HEK293 (cell line): ENCODE results near the gene TMEM164.
"Not testable (repeated sequence)": the region's sequence is repeated elsewhere in the genome, so short reads cannot be mapped to it uniquely, and the experiment has no call there.

Source experiments
- CTCF ChIA-PET: fragments of 350-600 bp; formaldehyde crosslinking; extraction: SDS; loops from one replicate; lab custom pipeline; 2021; ENCODE audit warnings: antibody characterized with exemption; lab: Yijun Ruan, JAX
- POLR2A ChIA-PET: fragments of 300-600 bp; formaldehyde crosslinking; extraction: SDS; loops from one replicate; lab custom pipeline; 2020; ENCODE audit warnings: antibody characterized with exemption, inconsistent platforms; lab: Yijun Ruan, JAX
- H3K27ac ChIP-seq: fragments of 200-500 bp; sonication (Bioruptor generic); 2 replicates; pipeline ENCODE4 v1.5.1; 2014; ENCODE audit warnings: low read depth, low read length, control low read depth, inconsistent platforms; ENCODE audit errors: extremely low read depth
- H3K36me3 ChIP-seq, 2 experiments: fragments of 200-500 bp in 1 of 2; sonication (Bioruptor generic) in 1 of 2; 1 replicate in 1 of 2; 2 replicates in 1 of 2; pipeline ENCODE4 v1.5.1; 2014 to 2017; ENCODE audit warnings: inconsistent platforms in 2 of 2, low read length in 2 of 2; ENCODE audit not compliant: control insufficient read depth in 2 of 2, insufficient read depth in 1 of 2
- H3K4me1 ChIP-seq: fragments of 200-500 bp; sonication (Bioruptor generic); 2 replicates; pipeline ENCODE4 v1.5.1; 2014; ENCODE audit warnings: mild to moderate bottlenecking, low read length, inconsistent platforms; ENCODE audit not compliant: control insufficient read depth, insufficient read depth
- H3K4me3 ChIP-seq: 2 replicates; pipeline ENCODE4 v1.5.1; 2011; ENCODE audit warnings: low read depth, mild to moderate bottlenecking, control low read depth, low read length, moderate library complexity
- H3K9me3 ChIP-seq: fragments of 200-500 bp; sonication (Bioruptor generic); 2 replicates; pipeline ENCODE4 v1.5.1; 2014; ENCODE audit warnings: low read depth, low read length, inconsistent platforms; ENCODE audit not compliant: control insufficient read depth, insufficient read depth
- BCL11B ChIP-seq: fragments of 450-650 bp; formaldehyde crosslinking; IDR thresholded peaks from 2 replicates; pipeline ENCODE4 v1.5.1; 2016; ENCODE audit warnings: low read depth, missing biosample characterization, missing genetic modification characterization
- MZF1 ChIP-seq: fragments of 450-650 bp; formaldehyde crosslinking; IDR thresholded peaks from 2 replicates; pipeline ENCODE4 v1.5.1; 2017; ENCODE audit warnings: missing biosample characterization, missing genetic modification characterization, borderline replicate concordance
- OSR2 ChIP-seq: fragments of 450-650 bp; formaldehyde crosslinking; IDR thresholded peaks from 2 replicates; pipeline ENCODE4 v1.5.1; 2016; ENCODE audit warnings: missing biosample characterization, missing genetic modification characterization
- RBAK ChIP-seq: fragments of 450-650 bp; formaldehyde crosslinking; IDR thresholded peaks from 2 replicates; pipeline ENCODE4 v1.5.1; 2016; ENCODE audit warnings: missing biosample characterization, missing genetic modification characterization
- SCRT1 ChIP-seq: fragments of 450-650 bp; formaldehyde crosslinking; IDR thresholded peaks from 2 replicates; pipeline ENCODE4 v1.5.1; 2016; ENCODE audit warnings: missing biosample characterization, missing genetic modification characterization, borderline replicate concordance
- SP2 ChIP-seq: fragments of 450-650 bp; formaldehyde crosslinking; IDR thresholded peaks from 2 replicates; pipeline ENCODE4 v1.5.1; 2016; ENCODE audit warnings: missing biosample characterization, missing genetic modification characterization
- SP3 ChIP-seq: fragments of 450-650 bp; formaldehyde crosslinking; IDR thresholded peaks from 2 replicates; pipeline ENCODE4 v1.5.1; 2016; ENCODE audit warnings: missing biosample characterization, missing genetic modification characterization
- WT1 ChIP-seq: fragments of 450-650 bp; formaldehyde crosslinking; IDR thresholded peaks from 2 replicates; pipeline ENCODE4 v1.5.1; 2016; ENCODE audit warnings: missing biosample characterization, missing genetic modification characterization
- YY2 ChIP-seq: fragments of 450-650 bp; formaldehyde crosslinking; IDR thresholded peaks from 2 replicates; pipeline ENCODE4 v1.5.1; 2016; ENCODE audit warnings: missing biosample characterization, missing genetic modification characterization
- ZBTB1 ChIP-seq: fragments of 450-650 bp; formaldehyde crosslinking; IDR thresholded peaks from 2 replicates; pipeline ENCODE4 v1.5.1; 2016; ENCODE audit warnings: missing biosample characterization, missing genetic modification characterization
- ZBTB20 ChIP-seq: fragments of 450-650 bp; formaldehyde crosslinking; IDR thresholded peaks from 2 replicates; pipeline ENCODE4 v1.5.1; 2016; ENCODE audit warnings: missing biosample characterization, missing genetic modification characterization
- ZNF121 ChIP-seq: fragments of 450-650 bp; formaldehyde crosslinking; IDR thresholded peaks from 2 replicates; pipeline ENCODE4 v1.5.1; 2016; ENCODE audit warnings: missing biosample characterization, missing genetic modification characterization
- ZNF266 ChIP-seq: fragments of 450-650 bp; formaldehyde crosslinking; IDR thresholded peaks from 2 replicates; pipeline ENCODE4 v1.5.1; 2016; ENCODE audit warnings: missing biosample characterization, missing genetic modification characterization, low read depth
- ZNF335 ChIP-seq: fragments of 450-650 bp; formaldehyde crosslinking; conservative IDR thresholded peaks from 2 replicates; pipeline ENCODE4 v1.5.1; 2016; ENCODE audit warnings: missing biosample characterization, missing genetic modification characterization
- ZNF350 ChIP-seq: fragments of 450-650 bp; formaldehyde crosslinking; IDR thresholded peaks from 2 replicates; pipeline ENCODE4 v1.5.0; 2017; ENCODE audit warnings: missing biosample characterization, mild to moderate bottlenecking, missing genetic modification characterization
- ZNF549 ChIP-seq: fragments of 450-650 bp; IDR thresholded peaks from 2 replicates; pipeline ENCODE4 v1.5.1; 2018; ENCODE audit warnings: missing biosample characterization, missing genetic modification characterization, mild to moderate bottlenecking, inconsistent platforms, moderate library complexity
- ZNF560 ChIP-seq: fragments of 450-650 bp; formaldehyde crosslinking; IDR thresholded peaks from 2 replicates; pipeline ENCODE4 v1.5.1; 2017; ENCODE audit warnings: missing biosample characterization, missing genetic modification characterization, borderline replicate concordance
- ZNF645 ChIP-seq: fragments of 450-650 bp; formaldehyde crosslinking; IDR thresholded peaks from 2 replicates; pipeline ENCODE4; 2016; ENCODE audit warnings: missing biosample characterization, missing genetic modification characterization
- ZNF654 ChIP-seq: fragments of 450-650 bp; formaldehyde crosslinking; IDR thresholded peaks from 2 replicates; pipeline ENCODE4 v1.5.1; 2016; ENCODE audit warnings: low read depth, missing biosample characterization, missing genetic modification characterization
- ZNF660 ChIP-seq: fragments of 450-650 bp; IDR thresholded peaks from 2 replicates; pipeline ENCODE4 v1.5.1; 2018; ENCODE audit warnings: missing biosample characterization, mild to moderate bottlenecking, missing genetic modification characterization
- ZNF677 ChIP-seq: fragments of 450-650 bp; IDR thresholded peaks from 2 replicates; pipeline ENCODE4 v1.5.0; 2018; ENCODE audit warnings: missing biosample characterization, mild to moderate bottlenecking, missing genetic modification characterization, moderate library complexity
- ZNF707 ChIP-seq: fragments of 450-650 bp; formaldehyde crosslinking; IDR thresholded peaks from 2 replicates; pipeline ENCODE4 v1.5.1; 2016; ENCODE audit warnings: missing biosample characterization, missing genetic modification characterization

Gene TMEM164

DNA sequence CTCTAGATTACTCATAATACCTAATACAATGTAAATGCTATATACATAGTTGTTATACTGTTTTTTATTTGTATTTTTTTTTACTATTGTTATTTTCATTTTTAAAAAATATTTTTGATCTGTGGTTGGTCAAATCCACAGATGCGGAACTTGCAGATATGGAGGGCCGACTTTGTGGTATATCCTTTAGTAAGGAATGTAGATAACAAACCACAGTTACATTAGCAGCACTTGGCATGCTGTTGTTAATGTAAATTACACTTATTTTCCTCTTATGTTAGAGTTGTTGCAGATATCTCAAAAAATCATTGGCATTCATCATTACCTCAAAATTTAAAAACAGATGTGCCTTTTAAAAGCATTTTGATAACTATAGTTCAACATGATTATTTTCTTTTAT is 151.0 kb downstream of the TMEM164 start:
- POLR2A ChIA-PET = no interaction called here
- TF ChIP-seq SP2 (tag by site-specific recombination) = no peak
- TF ChIP-seq RBAK (tag by site-specific recombination) = no peak
- no peak for TF ChIP-seq ZNF677 (tag by site-specific recombination)
- no peak for TF ChIP-seq ZBTB1 (tag by site-specific recombination)
- TF ChIP-seq ZBTB20 (tag by site-specific recombination) = no peak
- no peak for TF ChIP-seq ZNF560 (tag by site-specific recombination)
- no peak for TF ChIP-seq ZNF549 (tag by site-specific recombination)
- no peak for TF ChIP-seq BCL11B (tag by site-specific recombination)
- TF ChIP-seq ZNF707 = no peak
- TF ChIP-seq ZNF350 (tag by site-specific recombination) = no peak
- no peak overlapping the region for H3K27ac ChIP-seq
- CTCF ChIA-PET = interaction anchor here (0.6 to 20.8 kb wide), 3 partner anchors 117 to 297 kb away, joined by 3 to 576 read pairs (median 3); no protein-coding TSS in a partner anchor
- no peaks in the 10 kb centered on the region for H3K4me1 ChIP-seq
- no peak overlapping the region for H3K4me3 ChIP-seq
- H3K9me3 ChIP-seq = no peaks in the 10 kb centered on the region
- H3K36me3 ChIP-seq = peaks cover 0 to 5% of the 10 kb centered on the region in 2 experiments; a peak in 1 of 3 replicates

GRCh38 chrX:110154328-110154727 is 151.4 kb downstream of the TMEM164 start:
- H3K4me1 ChIP-seq, H3K27ac ChIP-seq, H3K9me3 ChIP-seq, POLR2A ChIA-PET, H3K4me3 ChIP-seq, H3K36me3 ChIP-seq: not testable (repeated sequence)
- CTCF ChIA-PET = interaction anchor here (0.6 to 20.8 kb wide), 3 partner anchors 9 to 257 kb away, joined by 3 to 576 read pairs (median 3); no protein-coding TSS in a partner anchor

GRCh38 chrX:110155759-110156158 is 152.8 kb downstream of the TMEM164 start:
- H3K4me3 ChIP-seq = no peak overlapping the region
- no peak overlapping the region for H3K27ac ChIP-seq
- no peaks in the 10 kb centered on the region for H3K9me3 ChIP-seq
- H3K4me1 ChIP-seq = no peaks in the 10 kb centered on the region
- H3K36me3 ChIP-seq = no peaks in the 10 kb centered on the region
- ChIA-PET POLR2A (no interaction called here), CTCF (interaction anchor here (0.5 to 20.8 kb wide), 15 partner anchors 9 to 691 kb away, joined by 3 to 576 read pairs (median 4); no protein-coding TSS in a partner anchor)
- TF ChIP-seq ZNF121 (peak; percentile 93), MZF1 (tag by site-specific recombination) (no peak)

DNA sequence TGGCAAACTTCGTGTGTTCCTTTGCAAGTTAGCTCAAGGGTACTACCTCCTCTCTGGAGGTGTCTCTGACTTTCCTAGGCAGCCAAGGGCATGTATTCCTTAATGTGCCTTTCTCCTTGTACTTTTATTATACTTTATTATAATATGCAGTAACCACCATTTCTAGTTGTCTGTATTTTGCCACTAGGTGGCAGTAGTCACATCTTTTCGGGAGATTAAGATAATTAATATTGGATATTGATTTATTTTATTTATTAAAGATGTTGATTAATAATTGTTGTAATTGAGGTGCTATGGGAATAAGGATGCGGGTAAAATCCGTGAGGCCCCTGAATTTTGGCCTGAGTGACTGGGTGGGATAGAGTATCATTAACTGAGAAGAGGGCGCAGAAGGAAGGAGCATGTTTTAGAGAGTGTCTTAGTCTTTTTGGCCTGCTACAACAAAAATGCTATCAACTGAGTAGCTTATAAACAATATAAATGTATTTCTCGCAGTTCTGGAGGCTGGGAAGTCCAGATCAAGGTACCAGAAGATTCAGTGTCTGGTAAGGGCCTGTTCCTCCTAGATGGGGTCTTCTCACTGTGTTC is 153.3 kb downstream of the TMEM164 start:
- TF ChIP-seq ZNF266 (tag by site-specific recombination) (no peak), WT1 (tag by site-specific recombination) (no peak), YY2 (tag by site-specific recombination) (no peak), ZNF335 (tag by site-specific recombination) (no peak), SP3 (tag by site-specific recombination) (no peak), SCRT1 (no peak), ZNF645 (tag by site-specific recombination) (no peak), ZNF660 (tag by site-specific recombination) (0 out of 2 replicates have a peak, but pooled peaks have one; percentile 44), OSR2 (tag by site-specific recombination) (no peak), ZNF654 (peak; percentile 37; the same call in 1 of the 2 replicates), ZNF121 (no peak)
- ChIA-PET CTCF (interaction anchor here (0.5 to 20.8 kb wide), 22 partner anchors 10 to 691 kb away, joined by 3 to 576 read pairs (median 3); no protein-coding TSS in a partner anchor), POLR2A (no interaction called here)
- Histone ChIP-seq H3K9me3 (no peaks in the 10 kb centered on the region), H3K36me3 (no peaks in the 10 kb centered on the region), H3K4me1 (no peaks in the 10 kb centered on the region), H3K4me3 (no peak overlapping the region), H3K27ac (no peak overlapping the region)
